GM19238 (cell line): ENCODE data around the gene ADAM12.

Experiments used
- DNase-seq: peaks from one replicate; pipeline ENCODE4 v3.0.0; 2011; ENCODE audit warnings: low spot score; ENCODE audit not compliant: insufficient read length

Gene ADAM12

GRCh38 chr10:126029999-126030398, 358.3 kb downstream of the ADAM12 start:
- DNase-seq: no peak

- DNase-seq: no peak
Observed at GRCh38 chr10:126027692-126028091, 360.6 kb downstream of the ADAM12 start.

GRCh38 chr10:126022841-126023240, 365.4 kb downstream of the ADAM12 start:
- DNase-seq: no peak

- no peak for DNase-seq
Observed at GRCh38 chr10:126021833-126022500, 366.3 kb downstream of the ADAM12 start.

- DNase-seq: no peak
Observed at GRCh38 chr10:126017961-126018560, 370.2 kb downstream of the ADAM12 start.

GRCh38 chr10:126016882-126017281, 371.4 kb downstream of the ADAM12 start:
- no peak for DNase-seq

- no peak for DNase-seq
Observed at GRCh38 chr10:126016156-126016805, 372.0 kb downstream of the ADAM12 start.

- DNase-seq: no peak
Observed at GRCh38 chr10:126015413-126015812, 372.9 kb downstream of the ADAM12 start.

- DNase-seq: no peak
Observed at GRCh38 chr10:126014309-126014708, 374.0 kb downstream of the ADAM12 start.

- no peak for DNase-seq
Observed at GRCh38 chr10:126013489-126014281, 374.6 kb downstream of the ADAM12 start.

- DNase-seq: no peak
Observed at GRCh38 chr10:126012485-126012884, 375.8 kb downstream of the ADAM12 start.

- no peak for DNase-seq
Observed at GRCh38 chr10:126011995-126012394, 376.3 kb downstream of the ADAM12 start.

GRCh38 chr10:126009650-126010049, 378.6 kb downstream of the ADAM12 start:
- DNase-seq: no peak

GRCh38 chr10:126006906-126007305, 381.4 kb downstream of the ADAM12 start:
- DNase-seq: no peak

GRCh38 chr10:126006264-126006663, 382.0 kb downstream of the ADAM12 start:
- DNase-seq: no peak

GRCh38 chr10:126004752-126005151, 383.5 kb downstream of the ADAM12 start:
- no peak for DNase-seq

- DNase-seq: no peak
Observed at GRCh38 chr10:126001576-126001975, 386.7 kb downstream of the ADAM12 start.

- no peak for DNase-seq
Observed at GRCh38 chr10:125999694-126000093, 388.6 kb downstream of the ADAM12 start.

- no peak for DNase-seq
Observed at GRCh38 chr10:125997586-125997985, 390.7 kb downstream of the ADAM12 start.

- DNase-seq: no peak
Observed at GRCh38 chr10:125995726-125996304, 392.5 kb downstream of the ADAM12 start.

- DNase-seq: no peak
Observed at GRCh38 chr10:125994601-125995000, 393.7 kb downstream of the ADAM12 start.

GRCh38 chr10:125992254-125992653, 396.0 kb downstream of the ADAM12 start:
- no peak for DNase-seq
